Ovary (tissue), 3 donors: ENCODE measurements around the gene RPL37.

ENCODE experiments used
- CTCF ChIP-seq, 3 donors: fragments of 450-650 bp in 2 of 3; fragments of 200-600 bp in 1 of 3; IDR thresholded peaks; one replicate each; pipeline versions ENCODE4 v1.5.1 to v1.8.0; 2016 to 2022; ENCODE audit warnings: antibody characterized with exemption in 3 of 3, mild to moderate bottlenecking in 1 of 3
- POLR2A ChIP-seq: fragments of 450-650 bp; IDR thresholded peaks from one replicate; pipeline ENCODE4 v1.6.1; 2017; ENCODE audit warnings: antibody characterized with exemption, mild to moderate bottlenecking, moderate library complexity
- donor health status: DM: no; HTN: no; CAD: no.

- TF ChIP-seq CTCF (IDR thresholded peaks at IDR 0.05) (no peak), POLR2A (no peak)
Measured at GRCh38 chr5:40846371-40846770, 11.3 kb upstream of the RPL37 start.
